Urinary bladder (tissue), 4 donors: ENCODE data around the gene ATPAF1. TPM values are rescaled to one million over a fixed set of nuclear protein-coding genes. Genes with fewer than 3 reads are reported as not detected.
A peak's percentile ranks its signal among the peaks of the same experiment; 100 is the strongest.

Experiments used
- DNase-seq: peaks from one replicate; pipeline ENCODE4 v3.0.0-alpha.2; 2015; ENCODE audit errors: extremely low spot score
- H3K27ac ChIP-seq: one replicate; pipeline ENCODE4 v1.5.1; 2013; ENCODE audit warnings: low read depth, mild to moderate bottlenecking, moderate library complexity
- H3K36me3 ChIP-seq: one replicate; pipeline ENCODE4 v1.6.1; 2013; ENCODE audit warnings: mild to moderate bottlenecking, moderate library complexity; ENCODE audit not compliant: insufficient read depth
- H3K4me1 ChIP-seq: one replicate; pipeline ENCODE4 v1.6.1; 2013; ENCODE audit warnings: mild to moderate bottlenecking, moderate library complexity; ENCODE audit not compliant: insufficient read depth
- H3K4me3 ChIP-seq: one replicate; pipeline ENCODE4 v1.5.1; 2013; ENCODE audit warnings: low read depth, low read length
- WGBS: extraction: QIAGEN DNeasy Blood & Tissue Kit; methylation state at CpG from one replicate; pipeline ENCODE4 v1.1.7; 2013; 5-methylcytosine and 5-hydroxymethylcytosine counted together
- polyA plus RNA-seq: library from polyadenylated mRNA; stranded (reverse); fragments of 200-250 nt; gene quantifications from one replicate; pipeline ENCODE4 v1.2.3, GENCODE V29; 2013
- total RNA-seq: library from RNA; depleted of rRNA; stranded (reverse); fragments of >200 nt; gene quantifications from one replicate; pipeline ENCODE4 v1.2.3, GENCODE V29; 2014
- donor health status: healthy with polysubstance abuse.
- donor health status: healthy.

Gene ATPAF1
- total and polyA plus RNA-seq, 2 donors = 33.3 to 36.3 TPM

GRCh38 chr1:46689897-46690296 is 21.7 kb upstream of the ATPAF1 start:
- DNase-seq = no peak
- Histone ChIP-seq H3K36me3 (peaks cover 6% of the 10 kb centered on the region), H3K4me1 (peaks cover 4% of the 10 kb centered on the region), H3K27ac (no peak overlapping the region), H3K4me3 (no peak overlapping the region)
- WGBS = 92% methylated on average over 1 of the region's 1 CpG

DNA sequence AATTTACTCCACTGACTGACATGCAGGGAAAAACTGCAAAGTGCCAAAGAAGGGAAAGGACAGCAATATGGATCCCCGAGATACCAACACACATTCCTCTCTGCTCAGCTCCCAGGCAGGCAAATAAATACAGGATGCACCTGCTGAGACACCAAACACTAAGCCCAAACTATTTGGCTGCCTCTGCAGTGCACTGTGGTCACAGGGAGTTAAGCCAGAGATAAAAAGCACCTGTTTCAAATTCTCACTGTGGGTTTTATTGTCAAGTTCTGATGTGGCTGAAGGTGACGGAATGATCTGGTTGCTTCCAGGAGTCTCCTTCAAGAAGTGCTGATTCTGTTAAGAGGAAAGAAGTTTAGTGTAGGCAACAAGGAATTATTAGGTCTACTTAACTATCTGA is 21.2 kb upstream of the ATPAF1 start:
- Histone ChIP-seq H3K27ac (no peak overlapping the region), H3K36me3 (peaks cover 8% of the 10 kb centered on the region), H3K4me3 (no peak overlapping the region), H3K4me1 (peaks cover 4% of the 10 kb centered on the region)
- WGBS = 79% methylated on average over 2 of the region's 2 CpGs
- DNase-seq = no peak

- 79% methylated on average over 9 of the region's 9 CpGs for WGBS
- Histone ChIP-seq H3K36me3 (peaks cover 15% of the 10 kb centered on the region), H3K4me3 (no peak overlapping the region), H3K4me1 (peaks cover 4% of the 10 kb centered on the region), H3K27ac (no peak overlapping the region)
- no peak for DNase-seq
These were observed 19.9 kb upstream of the ATPAF1 start for GRCh38 chr1:46687921-46688509.

DNA sequence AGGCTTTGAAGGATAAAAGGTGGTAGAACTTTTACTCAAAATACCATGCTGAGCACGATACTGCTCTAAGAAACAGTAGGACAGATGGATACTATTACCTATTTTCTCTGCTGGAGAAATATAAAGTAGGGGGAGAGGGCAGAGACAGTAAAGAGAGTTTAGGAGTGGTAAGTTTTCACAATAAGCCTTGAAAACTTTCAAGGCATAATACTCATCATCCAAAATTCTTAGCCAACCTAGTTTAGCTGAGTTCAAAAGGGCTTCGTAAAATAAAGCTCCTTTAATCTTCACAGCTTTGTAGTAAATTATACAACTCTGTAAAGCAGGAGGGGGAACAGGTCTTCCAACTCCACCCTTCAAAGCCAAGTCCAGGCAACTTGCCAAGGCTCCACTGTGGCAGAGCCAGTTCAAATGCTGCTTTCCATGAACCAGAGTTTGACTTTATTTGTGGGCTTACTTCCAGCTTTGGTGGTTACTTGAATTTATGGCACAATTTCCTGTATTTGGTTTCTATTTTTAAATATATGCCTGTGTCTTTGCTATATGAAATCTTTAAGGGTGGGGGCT is 19.0 kb upstream of the ATPAF1 start:
- Histone ChIP-seq H3K27ac (no peak overlapping the region), H3K36me3 (peaks cover 15% of the 10 kb centered on the region)
- 24% methylated on average over 2 of the region's 2 CpGs for WGBS

DNA sequence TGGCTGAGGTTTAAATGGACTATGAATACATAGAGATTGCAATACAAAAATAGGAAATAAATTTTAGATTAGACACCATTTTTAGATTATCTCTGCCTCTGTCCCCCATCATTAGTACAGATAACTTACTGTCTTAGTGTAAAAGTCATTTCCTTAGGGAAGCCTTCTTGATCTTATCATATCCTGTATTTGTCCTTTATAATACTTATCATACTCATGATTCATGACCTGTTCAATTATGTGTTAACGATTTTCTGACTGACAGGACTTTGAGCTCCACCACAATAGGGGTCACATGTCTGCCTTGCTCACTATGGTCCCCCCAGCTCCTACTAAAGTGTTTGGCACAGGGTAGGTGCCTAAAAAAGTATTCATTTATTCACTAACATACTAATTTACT is 18.1 kb upstream of the ATPAF1 start:
- Histone ChIP-seq H3K4me3 (no peak overlapping the region), H3K4me1 (peaks cover 4% of the 10 kb centered on the region), H3K36me3 (peaks cover 15% of the 10 kb centered on the region), H3K27ac (no peak overlapping the region)
- DNase-seq = no peak
- WGBS = 61% methylated on average over 1 of the region's 1 CpG

More for the DNA sequence above, 19.0 kb upstream of the ATPAF1 start:
- DNase-seq = peak; percentile 21
- H3K4me1 ChIP-seq = peaks cover 4% of the 10 kb centered on the region
- H3K4me3 ChIP-seq = no peak overlapping the region

DNA sequence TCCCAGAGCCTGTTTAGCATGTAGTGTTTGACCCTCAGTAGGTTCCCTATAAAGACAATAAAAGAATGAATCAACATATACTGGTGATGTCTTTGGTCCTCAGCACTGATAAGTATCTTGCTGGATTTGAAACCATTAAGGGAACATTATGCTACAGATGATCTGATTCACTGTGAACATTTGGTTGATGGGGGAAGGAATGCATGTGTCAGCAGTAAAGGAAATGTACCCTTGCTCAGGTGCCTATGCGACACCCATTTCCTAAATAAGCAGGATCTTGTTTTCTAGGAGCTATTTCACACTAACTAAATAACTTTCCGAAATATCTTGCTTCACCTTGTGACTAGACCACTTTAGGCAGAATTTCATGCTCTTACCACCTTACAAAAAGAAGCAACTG is 16.5 kb upstream of the ATPAF1 start:
- 97% methylated on average over 2 of the region's 2 CpGs for WGBS
- Histone ChIP-seq H3K36me3 (peaks cover 14% of the 10 kb centered on the region), H3K4me3 (no peak overlapping the region), H3K4me1 (peaks cover 4% of the 10 kb centered on the region), H3K27ac (no peak overlapping the region)
- no peak for DNase-seq

DNA sequence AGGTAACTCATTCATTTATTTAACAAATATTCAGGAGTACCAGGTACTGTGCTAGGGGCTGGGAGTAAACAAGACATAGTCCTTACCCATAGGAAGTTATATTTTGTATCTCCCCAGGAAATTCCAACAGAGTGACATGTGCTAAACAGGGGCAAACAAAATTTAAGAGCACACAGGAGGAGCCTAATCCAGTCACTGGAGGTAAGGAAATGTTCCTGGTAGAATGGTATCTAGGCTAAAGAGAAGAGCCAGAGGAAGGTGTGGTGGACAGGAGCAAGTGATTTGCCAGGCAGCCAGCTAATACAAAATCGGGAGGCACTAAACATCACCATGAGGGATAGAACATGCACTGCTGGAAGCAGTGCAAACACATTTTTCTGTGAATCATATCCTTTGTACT is 13.9 kb upstream of the ATPAF1 start:
- 74% methylated on average over 1 of the region's 1 CpG for WGBS
- Histone ChIP-seq H3K4me1 (peaks cover 3% of the 10 kb centered on the region), H3K36me3 (peaks cover 12% of the 10 kb centered on the region), H3K4me3 (no peak overlapping the region), H3K27ac (no peak overlapping the region)
- DNase-seq = no peak

DNA sequence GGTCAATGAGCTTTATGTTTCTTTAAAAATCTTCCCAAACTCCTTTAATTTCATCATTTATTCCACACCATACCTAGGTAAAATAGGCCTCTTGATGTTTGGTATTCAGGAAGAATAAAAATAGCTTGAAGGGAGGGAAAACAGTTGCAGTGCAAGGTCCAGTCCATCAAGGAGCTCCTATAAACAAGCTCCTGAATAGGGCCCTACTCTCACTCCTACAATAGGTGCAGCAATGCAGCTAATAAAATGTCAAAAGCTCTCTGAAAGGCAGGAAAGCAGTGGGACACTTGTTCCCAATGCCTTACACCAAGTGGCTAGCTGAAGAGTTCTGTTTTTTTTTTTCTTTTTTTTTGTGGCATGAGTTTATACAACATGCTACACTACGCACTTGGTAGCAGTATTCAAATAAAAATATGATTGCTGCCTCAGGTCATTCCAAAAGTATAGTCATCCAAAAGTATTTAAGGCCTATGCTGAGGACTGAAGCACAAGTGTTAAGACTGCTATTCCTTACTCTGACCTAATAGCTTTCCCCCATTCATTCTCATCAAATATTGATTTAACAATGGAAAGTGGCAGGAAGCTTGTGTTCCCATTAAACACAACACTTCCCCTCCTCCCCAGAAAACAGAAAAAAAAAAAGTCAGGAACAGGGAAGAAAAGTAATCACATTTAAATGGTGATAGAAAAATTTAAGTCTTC is 13.3 kb upstream of the ATPAF1 start:
- 94% methylated on average over 1 of the region's 1 CpG for WGBS
- H3K36me3 ChIP-seq = peaks cover 12% of the 10 kb centered on the region
- H3K4me3 ChIP-seq = no peak overlapping the region
- no peak overlapping the region for H3K27ac ChIP-seq
- no peaks in the 10 kb centered on the region for H3K4me1 ChIP-seq
- DNase-seq = no peak

GRCh38 chr1:46679789-46680573 is 11.8 kb upstream of the ATPAF1 start:
- no peak overlapping the region for H3K4me3 ChIP-seq
- H3K4me1 ChIP-seq = no peaks in the 10 kb centered on the region
- no peak overlapping the region for H3K27ac ChIP-seq
- DNase-seq = no peak
- WGBS = 96% methylated on average over 6 of the region's 6 CpGs
- H3K36me3 ChIP-seq = peaks cover 12% of the 10 kb centered on the region

DNA sequence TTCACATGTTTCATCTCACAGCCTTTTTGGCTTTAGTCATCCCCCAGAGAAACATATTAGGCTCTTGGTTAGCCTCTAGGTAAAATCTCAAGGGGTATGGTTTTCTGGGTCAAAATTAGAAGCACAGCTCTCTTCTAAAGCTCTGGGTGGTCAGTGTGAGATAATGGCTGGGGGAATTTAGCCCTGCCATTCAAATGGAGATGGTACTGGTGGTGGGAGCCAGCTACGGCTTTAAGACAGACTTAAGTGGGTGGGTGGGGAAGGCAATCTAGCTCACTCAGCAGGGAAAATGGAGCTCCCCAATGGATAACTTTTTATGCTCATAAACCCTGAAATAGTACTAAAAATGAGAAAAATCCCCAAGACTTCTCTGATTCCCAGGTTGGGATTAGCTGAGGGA is 9.2 kb upstream of the ATPAF1 start:
- Histone ChIP-seq H3K27ac (no peak overlapping the region), H3K4me1 (no peaks in the 10 kb centered on the region), H3K4me3 (no peak overlapping the region), H3K36me3 (peaks cover 3% of the 10 kb centered on the region)
- 96% methylated on average over 1 of the region's 1 CpG for WGBS
- no peak for DNase-seq

DNA sequence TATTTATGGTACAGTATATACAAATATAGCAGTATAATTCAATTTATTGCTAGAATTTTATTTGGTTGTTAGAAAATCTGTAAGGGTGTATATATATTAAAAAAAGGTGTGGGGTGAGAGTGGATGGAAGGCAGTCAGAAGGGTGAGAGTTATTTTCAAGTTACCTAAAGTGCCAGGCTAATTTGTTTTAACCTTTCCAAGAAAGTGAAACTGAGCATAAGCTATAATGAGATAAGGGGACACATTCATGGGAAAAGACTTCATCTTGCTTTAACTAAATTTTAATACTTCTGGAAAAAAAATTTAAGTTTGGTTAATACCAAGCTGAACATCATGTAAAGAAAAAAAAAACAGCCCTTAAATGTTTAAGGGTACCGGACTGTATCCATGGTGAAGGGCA is 8.4 kb upstream of the ATPAF1 start:
- Histone ChIP-seq H3K27ac (no peak overlapping the region), H3K36me3 (peaks cover 3% of the 10 kb centered on the region), H3K4me1 (no peaks in the 10 kb centered on the region), H3K4me3 (no peak overlapping the region)
- WGBS = 90% methylated on average over 1 of the region's 1 CpG
- no peak for DNase-seq

- H3K36me3 ChIP-seq = peaks cover 3% of the 10 kb centered on the region
- no peak for DNase-seq
- no peak overlapping the region for H3K4me3 ChIP-seq
- no peaks in the 10 kb centered on the region for H3K4me1 ChIP-seq
- H3K27ac ChIP-seq = no peak overlapping the region
- WGBS = 84% methylated on average over 1 of the region's 1 CpG
These were observed 7.6 kb upstream of the ATPAF1 start for GRCh38 chr1:46675549-46676314.

- no peaks in the 10 kb centered on the region for H3K4me1 ChIP-seq
- DNase-seq = no peak
- no peak overlapping the region for H3K4me3 ChIP-seq
- H3K27ac ChIP-seq = no peak overlapping the region
- 55% methylated on average over 4 of the region's 4 CpGs for WGBS
- H3K36me3 ChIP-seq = no peaks in the 10 kb centered on the region
These were observed 5.6 kb upstream of the ATPAF1 start for GRCh38 chr1:46673749-46674182.
